ENCODE measurements around the gene TRIM47.

Gene TRIM47

DNA sequence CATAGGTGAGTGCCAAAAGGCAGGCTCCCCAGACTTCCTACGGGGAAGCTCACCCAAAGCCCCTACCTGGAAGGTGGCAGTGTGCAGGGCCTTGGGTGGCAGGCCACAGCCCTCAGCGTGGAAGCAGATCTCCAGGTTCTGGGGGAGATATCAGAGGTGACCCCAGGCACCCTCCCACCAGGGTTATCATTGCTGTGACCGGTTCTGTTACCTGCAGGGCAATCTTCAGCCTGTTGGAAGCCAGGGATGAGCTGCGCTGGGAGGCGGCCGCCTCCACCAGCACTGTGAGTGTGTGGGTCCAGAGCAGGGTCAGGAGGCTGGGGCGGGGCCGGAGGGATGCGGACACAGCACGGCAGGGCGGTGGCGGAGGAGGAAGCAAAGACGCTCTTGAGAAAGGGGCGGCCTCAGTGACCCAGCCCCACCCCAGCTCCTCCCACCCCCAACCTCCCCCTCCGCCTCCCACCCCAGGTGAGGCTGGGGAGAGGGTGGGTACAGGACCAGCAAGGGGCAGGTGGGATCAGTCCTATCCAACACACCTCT is 47.3 kb downstream of the TRIM47 start:
- no peak for DNase-seq (ENCODE audit: low read depth in 2 of 2)

DNA sequence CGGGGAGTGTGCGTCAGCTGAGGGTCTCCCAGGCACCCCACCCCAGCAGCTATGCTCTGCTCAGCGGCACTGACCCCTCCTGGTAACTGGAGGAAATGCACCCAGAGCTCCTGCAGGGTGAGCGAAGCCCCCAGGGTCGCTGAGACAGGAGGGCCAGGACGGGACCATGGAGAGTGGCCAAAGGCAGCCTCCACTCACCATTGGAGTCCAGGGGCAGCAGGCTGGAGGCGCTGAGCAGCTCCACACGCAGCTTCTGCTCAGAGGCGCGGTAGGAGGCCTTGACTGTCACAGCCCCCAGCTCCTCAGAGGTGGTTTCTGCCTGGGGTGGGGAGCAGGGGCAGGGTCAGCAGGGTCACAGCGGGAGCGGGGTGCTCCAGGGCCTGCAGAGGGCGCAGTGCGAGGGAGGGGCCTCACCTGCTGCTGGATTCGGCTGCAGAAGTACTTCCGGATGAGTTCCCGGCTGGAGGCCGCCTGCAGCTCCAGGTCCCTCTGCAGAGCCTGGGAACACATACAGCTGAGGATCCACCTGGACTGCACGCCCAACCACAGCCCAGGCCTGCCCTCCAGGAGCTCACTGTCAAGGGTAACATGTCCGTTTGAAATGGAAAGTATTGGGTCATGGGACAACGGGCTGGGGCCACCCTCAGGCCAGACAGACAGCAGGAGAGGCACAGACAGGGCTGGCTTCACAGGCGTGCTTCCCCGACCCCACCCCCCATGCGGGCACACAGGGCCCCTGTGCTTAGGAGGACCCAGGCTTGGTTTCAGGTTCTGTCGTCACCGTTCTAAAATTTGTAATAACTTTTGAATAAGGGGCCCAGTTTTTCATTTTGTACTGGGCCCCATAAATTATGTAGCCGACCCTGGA is 48.0 kb downstream of the TRIM47 start:
- DNase-seq (ENCODE audit: low read depth in 2 of 2): peak in 1 of 2 donors; percentile 29

DNA sequence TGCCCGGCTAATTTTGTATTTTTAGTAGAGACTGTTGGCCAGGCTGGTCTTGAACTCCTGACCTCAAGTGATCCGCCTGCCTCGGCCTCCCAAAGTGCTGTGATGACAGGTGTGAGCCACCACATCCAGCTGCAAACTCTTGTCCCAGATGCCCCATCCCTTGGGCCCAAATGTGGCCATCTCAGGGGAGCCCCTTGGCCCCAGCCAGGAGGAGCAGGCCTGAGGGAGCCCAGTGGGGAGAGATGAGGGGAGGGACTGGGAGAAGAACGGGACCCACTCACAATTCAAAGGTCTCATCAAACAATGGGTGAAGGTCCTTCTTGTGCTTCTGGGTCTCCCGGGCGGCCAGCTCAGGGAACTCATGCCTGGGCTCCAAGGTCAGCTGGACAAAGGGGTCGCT is 48.6 kb downstream of the TRIM47 start:
- DNase-seq (ENCODE audit: low read depth in 2 of 2): no peak

DNA sequence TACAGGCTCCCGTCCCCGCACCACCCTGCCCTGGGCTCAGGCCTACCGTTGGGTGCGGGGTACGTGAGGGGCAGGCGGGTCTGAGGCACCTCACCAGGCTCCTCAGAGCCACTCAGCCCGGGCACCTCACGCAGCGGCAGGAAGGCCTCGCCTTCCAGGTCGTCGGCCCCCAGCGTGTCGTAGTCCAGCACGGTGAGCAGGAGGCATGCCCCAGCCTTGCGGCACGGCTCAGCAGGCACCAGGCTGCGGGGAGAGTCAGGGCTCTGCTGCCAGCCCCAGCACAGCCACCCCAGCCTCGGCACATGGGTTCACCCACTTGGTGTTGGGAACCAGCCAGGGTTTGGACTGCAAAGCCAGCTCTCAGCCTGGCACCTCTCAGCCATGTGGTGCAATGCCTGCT is 49.6 kb downstream of the TRIM47 start:
- no peak for DNase-seq (ENCODE audit: low read depth in 2 of 2)

DNA sequence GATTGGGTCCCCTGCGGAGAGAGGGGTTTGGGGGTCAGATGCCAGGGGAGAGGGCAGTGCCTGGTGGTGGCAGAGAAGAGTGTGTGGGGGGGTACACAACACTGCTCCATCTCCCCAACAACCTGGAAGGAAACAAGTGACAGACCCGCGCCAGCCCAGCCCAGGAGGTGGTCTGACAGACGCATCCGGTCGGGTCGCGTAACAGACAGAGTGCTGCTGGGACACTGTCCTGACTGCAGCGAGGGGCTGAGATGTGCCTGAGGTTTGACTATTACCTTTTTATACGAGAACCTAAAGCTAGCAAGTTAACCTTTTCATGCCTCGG is 50.3 kb downstream of the TRIM47 start:
- no peak for DNase-seq (ENCODE audit: low read depth in 2 of 2)

DNA sequence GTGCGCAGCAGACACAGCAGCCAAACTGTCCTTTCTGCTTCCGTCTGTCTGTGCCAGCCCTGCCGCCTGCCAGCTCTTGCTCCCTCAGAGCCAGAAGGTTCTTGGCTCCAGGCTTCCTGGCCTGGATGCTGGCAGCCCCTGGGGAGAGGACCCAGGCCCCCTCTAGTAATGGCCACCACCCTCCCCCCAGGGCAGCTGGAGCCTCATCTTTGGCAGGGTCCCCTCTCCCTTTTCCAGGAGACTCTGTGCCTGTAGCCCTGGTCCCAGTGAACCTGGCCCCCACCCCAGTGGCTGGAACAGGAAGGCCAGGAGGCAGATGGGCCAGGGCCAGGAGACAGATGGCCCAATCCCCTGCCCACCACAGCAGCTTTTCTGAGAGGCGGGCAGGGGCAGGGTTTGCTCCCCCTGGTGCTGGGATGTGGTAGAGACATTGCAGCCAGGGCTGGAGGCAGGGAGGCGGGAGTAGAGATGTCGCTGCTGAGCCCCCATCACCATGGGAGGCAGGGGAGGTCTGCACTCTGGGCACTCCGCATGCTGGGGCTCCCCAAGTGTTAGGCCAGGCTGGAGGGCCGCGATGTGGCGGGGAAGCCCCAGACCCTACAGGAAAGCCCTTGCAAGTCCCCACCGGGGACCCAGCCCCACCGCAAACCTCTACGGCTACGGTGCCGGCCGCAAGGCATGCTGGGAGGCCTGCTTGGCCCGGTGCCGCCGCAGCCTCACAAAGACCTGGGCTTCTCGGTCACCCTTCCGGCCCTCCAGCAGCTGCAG is 50.9 kb downstream of the TRIM47 start:
- peak; percentile 48 to 58 for DNase-seq (ENCODE audit: low read depth in 2 of 2)

DNA sequence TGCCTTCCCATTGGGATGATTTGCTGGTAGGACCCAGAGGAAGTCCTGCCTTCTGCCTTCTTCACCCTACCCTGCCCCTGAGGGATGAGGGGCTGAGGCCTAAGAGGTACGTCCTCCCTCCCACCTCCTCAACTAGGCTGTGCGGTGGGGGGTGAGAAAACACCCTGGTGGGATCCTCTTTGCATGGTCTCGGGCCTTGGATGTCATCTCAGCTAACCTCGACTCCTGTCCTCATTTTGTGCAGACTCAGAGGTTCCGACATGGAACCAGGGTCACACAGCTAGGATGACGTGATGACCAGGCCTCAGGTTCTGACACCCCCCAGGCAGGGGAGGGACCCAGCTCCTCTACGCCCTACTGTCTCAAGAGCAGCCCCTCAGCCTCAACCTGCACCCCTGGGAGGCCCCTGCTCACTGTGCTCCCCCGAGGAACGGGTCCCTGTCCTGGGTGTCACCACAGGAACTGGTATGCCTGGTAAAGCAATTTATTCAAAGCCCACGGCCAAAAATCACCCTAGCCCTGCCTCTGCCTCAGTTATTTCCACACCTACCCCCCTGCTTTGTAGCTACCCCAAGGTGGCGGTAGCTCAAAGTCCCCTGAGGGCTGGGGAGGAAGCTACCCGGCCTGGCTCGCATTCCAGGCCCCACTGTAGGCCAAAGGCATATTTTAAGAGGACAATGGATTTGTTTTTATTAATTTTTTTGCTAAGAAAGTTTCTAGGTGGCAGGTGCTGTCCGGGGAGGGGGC is 51.6 kb downstream of the TRIM47 start:
- DNase-seq (ENCODE audit: low read depth in 2 of 2): no peak

DNA sequence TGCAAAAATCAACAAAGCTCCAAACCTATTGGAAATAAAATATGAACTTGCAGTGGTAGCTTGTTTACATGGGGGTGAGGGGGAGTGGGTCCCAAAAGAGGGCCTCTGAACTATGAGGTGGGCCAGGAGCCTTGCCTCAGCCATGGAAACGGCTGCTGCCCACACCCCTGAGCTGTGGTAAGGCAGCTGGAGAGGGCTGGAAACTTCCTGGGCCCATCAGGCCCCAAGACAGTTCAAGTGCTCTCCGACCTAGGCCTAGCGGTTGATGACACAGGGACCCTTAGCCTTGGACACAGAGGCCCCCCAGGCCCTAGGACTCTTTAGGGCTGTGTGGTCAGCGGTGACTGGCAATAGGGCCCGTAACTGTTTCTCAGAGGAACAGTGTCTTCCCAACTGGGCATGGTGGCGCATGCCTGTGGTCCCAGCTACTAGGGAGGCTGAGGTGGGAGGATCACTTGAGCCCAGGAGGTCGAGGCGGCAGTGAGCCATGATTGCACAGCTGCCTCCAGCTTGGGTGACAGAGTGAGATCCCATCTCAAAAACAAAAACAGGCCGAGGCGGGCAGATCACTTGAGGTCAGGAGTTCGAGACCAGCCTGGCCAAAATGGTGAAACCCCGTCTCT is 52.5 kb downstream of the TRIM47 start:
- no peak for DNase-seq (ENCODE audit: low read depth in 2 of 2)

DNA sequence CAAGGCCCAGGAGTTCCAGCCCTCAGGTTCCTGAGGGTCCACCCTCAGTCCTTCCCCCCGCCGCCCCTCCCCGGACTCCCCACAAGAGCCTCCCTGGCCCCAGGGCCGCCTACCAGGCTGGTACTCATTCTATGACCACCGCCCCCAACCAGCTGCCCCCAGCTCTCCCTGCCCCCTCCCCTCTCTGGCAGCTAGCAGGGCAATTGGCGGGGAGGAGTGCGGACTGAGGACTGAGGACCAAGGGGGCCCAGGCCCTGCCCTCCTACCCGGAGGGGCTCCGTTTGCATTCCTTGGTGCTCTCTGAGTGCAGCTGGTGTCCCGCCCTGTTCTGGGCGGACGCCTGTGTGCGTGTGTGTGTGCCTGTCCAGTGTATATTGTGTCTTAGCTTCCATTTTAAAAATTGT is 53.2 kb downstream of the TRIM47 start:
- no peak for DNase-seq (ENCODE audit: low read depth in 2 of 2)

DNA sequence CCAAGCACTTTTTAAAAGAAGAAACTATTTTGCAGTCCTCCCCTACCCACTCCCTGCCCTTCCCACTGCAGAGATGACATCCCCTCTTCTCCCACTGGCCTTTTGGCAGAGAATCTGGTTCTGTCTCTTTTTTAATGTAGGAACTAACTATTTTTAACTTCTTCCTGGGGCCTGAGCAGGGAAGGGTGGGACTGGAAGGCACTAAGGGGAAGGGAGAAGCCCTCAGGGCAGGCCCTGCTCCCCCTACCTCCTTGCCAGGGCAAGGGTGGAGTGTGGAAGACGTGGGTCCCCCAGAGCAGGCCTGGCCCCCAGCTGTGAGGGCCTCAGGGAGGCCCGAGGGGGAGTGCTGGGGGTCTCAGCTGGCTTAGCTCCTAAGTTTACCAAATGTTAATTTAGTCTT is 53.7 kb downstream of the TRIM47 start:
- DNase-seq (ENCODE audit: low read depth in 2 of 2): no peak

All from stimulated activated CD8-positive, alpha-beta memory T cell treated with anti-CD3 and anti-CD28 coated beads, Interleukin-2, amount 100 ng/mL, for 48 hours (primary cell).